Heart right ventricle (tissue), 16 donors: ENCODE results near the gene C5AR2. TPM values are rescaled to one million over a fixed set of nuclear protein-coding genes. Genes with fewer than 3 reads are reported as not detected.

Source experiments
- ATAC-seq, 8 donors: fragments of 200-7000 bp; cut with Tn5 transposase; one replicate each; pipeline ENCODE4 v1.9.1; 2020; ENCODE audit warnings: mild to moderate bottlenecking in 8 of 8, moderate library complexity in 8 of 8, moderate number of reproducible peaks in 1 of 8
- DNase-seq, 2 donors: peaks; one replicate each; pipeline ENCODE4 v3.0.0-alpha.2; 2020
- H3K27ac ChIP-seq, 10 donors: fragments of 200-600 bp; sonication (generic) in 2 of 10; one replicate each; pipeline versions ENCODE4 v1.5.0 to v1.8.0; 2020 to 2022; ENCODE audit warnings: mild to moderate bottlenecking in 3 of 10
- H3K27me3 ChIP-seq, 7 donors: fragments of 200-600 bp; one replicate each; pipeline ENCODE4 v1.8.0; 2021 to 2022; ENCODE audit warnings: mild to moderate bottlenecking in 2 of 7
- H3K36me3 ChIP-seq, 9 donors: fragments of 200-600 bp; sonication (generic) in 1 of 9; one replicate each; pipeline versions ENCODE4 v1.5.0 to v1.8.0; 2020 to 2022; ENCODE audit warnings: mild to moderate bottlenecking in 2 of 9
- H3K4me1 ChIP-seq, 9 donors: fragments of 200-600 bp; sonication (generic) in 1 of 9; one replicate each; pipeline versions ENCODE4 v1.5.0 to v1.8.0; 2020 to 2022; ENCODE audit warnings: mild to moderate bottlenecking in 4 of 9
- H3K4me3 ChIP-seq, 10 donors: fragments of 200-600 bp; sonication (generic) in 2 of 10; one replicate each; pipeline versions ENCODE4 v1.5.0 to v1.8.0; 2020 to 2022; ENCODE audit warnings: mild to moderate bottlenecking in 7 of 10, moderate library complexity in 2 of 10
- H3K9me3 ChIP-seq, 11 donors: fragments of 200-600 bp in 10 of 11; sonication (generic) in 2 of 11; one replicate each; pipeline versions ENCODE4 v1.5.0 to v1.8.0; 2013 to 2022; ENCODE audit warnings: mild to moderate bottlenecking in 2 of 11, control low read depth in 1 of 11, moderate library complexity in 1 of 11
- CTCF ChIP-seq, 9 donors: fragments of 200-600 bp; sonication (generic) in 2 of 9; IDR thresholded peaks; one replicate each; pipeline versions ENCODE4 v1.5.0 to v1.8.0; 2021 to 2022; ENCODE audit warnings: antibody characterized with exemption in 9 of 9, mild to moderate bottlenecking in 5 of 9, moderate library complexity in 1 of 9
- WGBS, 2 donors: extraction: QIAGEN DNeasy Blood & Tissue Kit; methylation state at CpG; one replicate each; pipeline ENCODE4 v1.1.7; 2013; ENCODE audit warnings: inconsistent platforms in 1 of 2; 5-methylcytosine and 5-hydroxymethylcytosine counted together
- intact Hi-C, 10 donors: fragments of 100-400 bp; cut with DNase I; formaldehyde crosslinking; loops; one replicate each; pipeline versions ENCODE4 v1.11.1 to v1.14.2; 2022
- polyA plus RNA-seq, 2 donors: library from polyadenylated mRNA; stranded (reverse); fragments of 200-250 nt; gene quantifications; one replicate each; pipeline ENCODE4 v1.2.3, GENCODE V29; 2013
- total RNA-seq, 10 donors: library from RNA; stranded (reverse); fragmentation: NEBNext Ultra II Directional in 3 of 10; extraction: Animal tissue kit (Norgen Biotek cat#: 25700) in 3 of 10; gene quantifications; one replicate each; pipeline versions ENCODE4 v1.2.1 to v1.2.4, GENCODE V29; 2021 to 2023
- donor health status: Arrhythmogenic right ventricular cardiomyopathy.
- donor health status: ischemic (EF 13 %, LVEDD 7.1; RV severe dilation, severe dysfunction).
- donor health status: healthy with polysubstance abuse.
- donor health status: DM: no; HTN: yes; CAD: no.
- donor health status: DM: no; HTN: no; CAD: no.
- donor health status: ischemic (EF 25% LVEDD 6.9; RV normal size, moderate dysfunction).
- donor health status: ischemic (EF 25% LVEDD 5.7; RV mildly dilated, moderate dysfunction).
- donor health status: healthy.
- donor health status: DM: yes; HTN: yes; CAD: no.
- donor health status: Ischemic cardiomyopathy.
- donor health status: ischemic (EF 35%, LVEDD 5.7; RV mildly dilated, moderate dysfunction).
- donor health status: nonischemic (EF 11% LVEDD 7.7; RV severe dilation, severe dysfunction).
- donor health status: DM: yes; HTN: yes; CAD: no.
- donor health status: PGD.
- donor health status: ischemic (EF 29% LVEDD 5.4; RV normal size, mild dysfunction).
- donor health status: nonischemic (EF 23%, LVEDD 6.1; RV moderate dilation, normal function).

The C5AR2 gene
- total and polyA plus RNA-seq, 12 donors: 0.22 to 2.3 (median 0.54) TPM

- 70 to 74% methylated on average over 24 of the region's 24 CpGs for WGBS, 2 donors
- H3K36me3 ChIP-seq: peaks cover 3 to 64% (median 54%) of the 10 kb centered on the region in 9 donors
- peak in 1 of 9 donors; percentile 14 for TF ChIP-seq CTCF (IDR thresholded peaks at IDR 0.05)
- no peak overlapping the region for H3K27ac ChIP-seq
- H3K27me3 ChIP-seq: no peaks in the 10 kb centered on the region
- peak; percentile 41 to 58 for DNase-seq
- H3K9me3 ChIP-seq: peaks cover 0 to 7% (median 0%) of the 10 kb centered on the region in 11 donors
- peaks cover 0 to 31% (median 17%) of the 10 kb centered on the region in 9 donors for H3K4me1 ChIP-seq
- no peak overlapping the region for H3K4me3 ChIP-seq
- intact Hi-C loops: no loop called here
- ATAC-seq: peak in 2 of 8 donors; percentile 9 to 20
Observed at GRCh38 chr19:47353307-47353712, 21.3 kb downstream of the C5AR2 start.

DNA sequence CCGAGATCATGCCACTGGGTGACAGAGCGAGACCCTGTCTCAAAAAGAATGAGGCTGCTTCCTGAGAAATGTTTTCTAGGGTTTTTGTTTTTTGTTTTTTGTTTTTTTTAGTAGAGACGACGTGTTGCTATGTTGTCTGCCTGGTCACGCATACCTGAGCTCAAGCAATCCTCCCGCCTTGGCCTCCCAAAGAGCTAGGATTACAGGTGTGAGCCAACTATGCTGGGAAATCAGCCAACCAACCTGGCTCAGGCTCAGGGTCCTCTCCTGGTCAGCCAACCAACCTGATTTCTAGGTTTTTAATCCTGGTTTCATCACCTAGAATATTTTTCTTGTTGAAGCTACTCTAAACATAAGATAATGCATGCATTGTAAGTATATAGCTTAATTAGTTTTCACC, 24.9 kb downstream of the C5AR2 start:
- intact Hi-C loops: loop anchor here in 1 of 10 donors (5.0 kb wide), 1 partner anchor 1020 kb away; no protein-coding TSS in a partner anchor
- Histone ChIP-seq H3K27ac (no peak overlapping the region), H3K27me3 (no peaks in the 10 kb centered on the region), H3K4me3 (no peak overlapping the region), H3K4me1 (peaks cover 0 to 7% (median 0%) of the 10 kb centered on the region in 9 donors), H3K36me3 (peaks cover 3 to 100% (median 81%) of the 10 kb centered on the region in 9 donors), H3K9me3 (peaks cover 0 to 7% (median 0%) of the 10 kb centered on the region in 11 donors)
- WGBS, 2 donors: 96 to 97% methylated on average over 6 of the region's 6 CpGs
- ATAC-seq (no peak), DNase-seq (no peak)
- TF ChIP-seq CTCF (IDR thresholded peaks at IDR 0.05): no peak

DNA sequence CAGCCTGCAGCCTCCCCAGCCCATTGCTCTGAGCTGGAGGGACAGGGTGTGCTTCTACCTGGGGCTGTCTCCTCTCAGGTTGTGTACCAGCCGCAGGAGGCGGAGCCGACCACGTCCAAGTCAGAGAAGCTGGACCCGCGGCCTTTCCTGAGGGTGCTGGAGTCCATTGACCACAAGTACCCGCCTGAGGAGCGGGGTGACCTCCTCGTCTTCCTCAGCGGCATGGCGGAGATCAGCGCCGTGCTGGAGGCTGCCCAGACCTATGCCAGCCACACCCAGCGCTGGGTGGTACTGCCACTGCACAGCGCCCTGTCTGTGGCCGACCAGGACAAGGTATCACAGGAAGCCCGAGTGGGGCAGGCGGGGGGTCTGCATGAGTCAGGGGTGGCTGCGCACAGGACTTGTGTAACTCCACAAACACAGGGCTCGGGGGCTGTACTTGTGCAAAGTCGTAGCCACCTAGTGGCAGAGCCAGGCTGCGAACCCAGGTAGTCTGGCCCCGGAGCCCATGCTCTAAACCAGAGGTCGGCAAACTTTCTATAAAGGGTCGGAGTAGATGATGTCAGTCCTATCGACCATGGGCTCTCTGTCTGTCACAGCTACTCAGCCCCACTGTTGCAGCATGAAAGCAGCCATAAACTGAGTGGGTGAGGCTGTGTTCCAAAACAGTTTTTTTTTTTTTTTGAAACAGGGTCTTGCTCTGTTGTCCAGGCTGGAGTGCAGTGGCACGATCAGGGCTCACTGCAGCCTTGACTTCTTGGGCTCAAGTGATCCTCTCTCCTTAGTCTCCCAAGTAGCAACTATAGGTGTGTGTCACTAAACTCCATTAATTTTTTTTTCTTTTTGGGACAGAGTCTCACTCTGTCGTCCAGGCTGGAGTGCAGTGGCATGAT, 26.1 kb downstream of the C5AR2 start:
- Histone ChIP-seq H3K4me3 (no peak overlapping the region), H3K4me1 (peaks cover 0 to 7% (median 0%) of the 10 kb centered on the region in 9 donors), H3K27me3 (no peaks in the 10 kb centered on the region), H3K27ac (no peak overlapping the region), H3K36me3 (peaks cover 6 to 100% (median 88%) of the 10 kb centered on the region in 9 donors), H3K9me3 (peaks cover 0 to 7% (median 0%) of the 10 kb centered on the region in 11 donors)
- intact Hi-C loops: loop anchor here in 1 of 10 donors (5.0 kb wide), 1 partner anchor 1021 kb away; no protein-coding TSS in a partner anchor
- TF ChIP-seq CTCF (IDR thresholded peaks at IDR 0.05): no peak
- WGBS, 2 donors: 95 to 96% methylated on average over 28 of the region's 28 CpGs
- peak in 1 of 8 donors; percentile 11 for ATAC-seq
- DNase-seq: no peak

- Histone ChIP-seq H3K27me3 (no peaks in the 10 kb centered on the region), H3K4me1 (peaks cover 0 to 9% (median 0%) of the 10 kb centered on the region in 9 donors), H3K36me3 (peaks cover 6 to 100% (median 87%) of the 10 kb centered on the region in 9 donors), H3K9me3 (peaks cover 0 to 7% (median 0%) of the 10 kb centered on the region in 11 donors), H3K4me3 (no peak overlapping the region), H3K27ac (no peak overlapping the region)
- TF ChIP-seq CTCF (IDR thresholded peaks at IDR 0.05): no peak
- WGBS, 2 donors: 82 to 85% methylated on average over 6 of the region's 6 CpGs
- DNase-seq (no peak), ATAC-seq (no peak)
- intact Hi-C loops: loop anchor here in 1 of 10 donors (5.0 kb wide), 1 partner anchor 1022 kb away; no protein-coding TSS in a partner anchor
Observed at GRCh38 chr19:47358936-47359335, 27.0 kb downstream of the C5AR2 start.
